Adipose tissue (tissue), 3 donors: ENCODE results near the gene PEPD. TPM values are rescaled to one million over a fixed set of nuclear protein-coding genes. Genes with fewer than 3 reads are reported as not detected.

Source experiments
- H3K27ac ChIP-seq: one replicate; pipeline ENCODE4 v1.5.1; 2013; ENCODE audit warnings: low read depth, low read length
- WGBS, 3 donors: extraction: QIAGEN DNeasy Blood & Tissue Kit; methylation state at CpG; one replicate each; pipeline ENCODE4 v1.1.7; 2013; 5-methylcytosine and 5-hydroxymethylcytosine counted together
- polyA plus RNA-seq, 3 donors: library from polyadenylated mRNA; stranded (reverse); fragments of 200-250 nt; gene quantifications; one replicate each; pipeline ENCODE4 v1.2.3, GENCODE V29; 2013
- donor health status: healthy with polysubstance abuse.
- donor health status: Bipolar disorder and iron deficiency.
- donor health status: healthy.

PEPD gene
- polyA plus RNA-seq, 3 donors: 23.5 to 129 (median 79.8) TPM

- no peak overlapping the region for H3K27ac ChIP-seq
- WGBS, 3 donors: 83 to 86% (median 86%) methylated on average over 15 to 16 of the region's 16 CpGs
These were observed 82.4 kb downstream of the PEPD start for GRCh38 chr19:33438987-33439781.

- no peak overlapping the region for H3K27ac ChIP-seq
- 70 to 75% (median 75%) methylated on average over 11 of the region's 11 CpGs for WGBS, 3 donors
These were observed 83.5 kb downstream of the PEPD start for GRCh38 chr19:33437821-33438671.

- H3K27ac ChIP-seq: no peak overlapping the region
- 72 to 80% (median 74%) methylated on average over 11 of the region's 11 CpGs for WGBS, 3 donors
These were observed 84.2 kb downstream of the PEPD start for GRCh38 chr19:33437393-33437820.

- H3K27ac ChIP-seq: no peak overlapping the region
- WGBS, 3 donors: 86 to 90% (median 88%) methylated on average over 20 to 22 of the region's 22 CpGs
These were observed 84.9 kb downstream of the PEPD start for GRCh38 chr19:33436360-33437345.

GRCh38 chr19:33435706-33436359, 85.8 kb downstream of the PEPD start:
- WGBS, 3 donors: 89 to 94% (median 91%) methylated on average over 11 of the region's 11 CpGs
- H3K27ac ChIP-seq: no peak overlapping the region

- H3K27ac ChIP-seq: no peak overlapping the region
- 79 to 85% (median 83%) methylated on average over 28 of the region's 28 CpGs for WGBS, 3 donors
These were observed 86.5 kb downstream of the PEPD start for GRCh38 chr19:33434886-33435705.

- WGBS, 3 donors: 86 to 92% (median 91%) methylated on average over 22 of the region's 22 CpGs
These were observed 87.3 kb downstream of the PEPD start for GRCh38 chr19:33434069-33434885.

GRCh38 chr19:33432446-33433170, 89.0 kb downstream of the PEPD start:
- 71 to 79% (median 72%) methylated on average over 16 of the region's 16 CpGs for WGBS, 3 donors

More at GRCh38 chr19:33434069-33434885, 87.3 kb downstream of the PEPD start:
- H3K27ac ChIP-seq: no peak overlapping the region

GRCh38 chr19:33432015-33432414, 89.6 kb downstream of the PEPD start:
- H3K27ac ChIP-seq: no peak overlapping the region
- 42 to 48% (median 48%) methylated on average over 5 of the region's 5 CpGs for WGBS, 3 donors

More at GRCh38 chr19:33432446-33433170, 89.0 kb downstream of the PEPD start:
- H3K27ac ChIP-seq: no peak overlapping the region

GRCh38 chr19:33430674-33431277, 90.8 kb downstream of the PEPD start:
- no peak overlapping the region for H3K27ac ChIP-seq
- WGBS, 3 donors: 31 to 32% (median 31%) methylated on average over 13 of the region's 13 CpGs

- WGBS, 3 donors: 66 to 76% (median 75%) methylated on average over 17 of the region's 17 CpGs
- no peak overlapping the region for H3K27ac ChIP-seq
These were observed 91.5 kb downstream of the PEPD start for GRCh38 chr19:33429891-33430673.

GRCh38 chr19:33428627-33429125, 92.9 kb downstream of the PEPD start:
- no peak overlapping the region for H3K27ac ChIP-seq
- WGBS, 3 donors: 87 to 94% (median 94%) methylated on average over 5 of the region's 5 CpGs

GRCh38 chr19:33427801-33428626, 93.6 kb downstream of the PEPD start:
- WGBS, 3 donors: 91 to 93% (median 92%) methylated on average over 22 of the region's 22 CpGs
- no peak overlapping the region for H3K27ac ChIP-seq
